ENCODE data around the gene EBPL.

- TF ChIP-seq, protein P1, sequence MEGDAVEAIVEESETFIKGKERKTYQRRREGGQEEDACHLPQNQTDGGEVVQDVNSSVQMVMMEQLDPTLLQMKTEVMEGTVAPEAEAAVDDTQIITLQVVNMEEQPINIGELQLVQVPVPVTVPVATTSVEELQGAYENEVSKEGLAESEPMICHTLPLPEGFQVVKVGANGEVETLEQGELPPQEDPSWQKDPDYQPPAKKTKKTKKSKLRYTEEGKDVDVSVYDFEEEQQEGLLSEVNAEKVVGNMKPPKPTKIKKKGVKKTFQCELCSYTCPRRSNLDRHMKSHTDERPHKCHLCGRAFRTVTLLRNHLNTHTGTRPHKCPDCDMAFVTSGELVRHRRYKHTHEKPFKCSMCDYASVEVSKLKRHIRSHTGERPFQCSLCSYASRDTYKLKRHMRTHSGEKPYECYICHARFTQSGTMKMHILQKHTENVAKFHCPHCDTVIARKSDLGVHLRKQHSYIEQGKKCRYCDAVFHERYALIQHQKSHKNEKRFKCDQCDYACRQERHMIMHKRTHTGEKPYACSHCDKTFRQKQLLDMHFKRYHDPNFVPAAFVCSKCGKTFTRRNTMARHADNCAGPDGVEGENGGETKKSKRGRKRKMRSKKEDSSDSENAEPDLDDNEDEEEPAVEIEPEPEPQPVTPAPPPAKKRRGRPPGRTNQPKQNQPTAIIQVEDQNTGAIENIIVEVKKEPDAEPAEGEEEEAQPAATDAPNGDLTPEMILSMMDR (IDR thresholded peaks at IDR 0.05), result no peak
- TF ChIP-seq, protein P2, sequence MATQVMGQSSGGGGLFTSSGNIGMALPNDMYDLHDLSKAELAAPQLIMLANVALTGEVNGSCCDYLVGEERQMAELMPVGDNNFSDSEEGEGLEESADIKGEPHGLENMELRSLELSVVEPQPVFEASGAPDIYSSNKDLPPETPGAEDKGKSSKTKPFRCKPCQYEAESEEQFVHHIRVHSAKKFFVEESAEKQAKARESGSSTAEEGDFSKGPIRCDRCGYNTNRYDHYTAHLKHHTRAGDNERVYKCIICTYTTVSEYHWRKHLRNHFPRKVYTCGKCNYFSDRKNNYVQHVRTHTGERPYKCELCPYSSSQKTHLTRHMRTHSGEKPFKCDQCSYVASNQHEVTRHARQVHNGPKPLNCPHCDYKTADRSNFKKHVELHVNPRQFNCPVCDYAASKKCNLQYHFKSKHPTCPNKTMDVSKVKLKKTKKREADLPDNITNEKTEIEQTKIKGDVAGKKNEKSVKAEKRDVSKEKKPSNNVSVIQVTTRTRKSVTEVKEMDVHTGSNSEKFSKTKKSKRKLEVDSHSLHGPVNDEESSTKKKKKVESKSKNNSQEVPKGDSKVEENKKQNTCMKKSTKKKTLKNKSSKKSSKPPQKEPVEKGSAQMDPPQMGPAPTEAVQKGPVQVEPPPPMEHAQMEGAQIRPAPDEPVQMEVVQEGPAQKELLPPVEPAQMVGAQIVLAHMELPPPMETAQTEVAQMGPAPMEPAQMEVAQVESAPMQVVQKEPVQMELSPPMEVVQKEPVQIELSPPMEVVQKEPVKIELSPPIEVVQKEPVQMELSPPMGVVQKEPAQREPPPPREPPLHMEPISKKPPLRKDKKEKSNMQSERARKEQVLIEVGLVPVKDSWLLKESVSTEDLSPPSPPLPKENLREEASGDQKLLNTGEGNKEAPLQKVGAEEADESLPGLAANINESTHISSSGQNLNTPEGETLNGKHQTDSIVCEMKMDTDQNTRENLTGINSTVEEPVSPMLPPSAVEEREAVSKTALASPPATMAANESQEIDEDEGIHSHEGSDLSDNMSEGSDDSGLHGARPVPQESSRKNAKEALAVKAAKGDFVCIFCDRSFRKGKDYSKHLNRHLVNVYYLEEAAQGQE (IDR thresholded peaks at IDR 0.05; ENCODE audit: insufficient read depth in 1 of 2, low read depth in 2 of 2, low read length in 1 of 2), result no peak
- no peak for TF ChIP-seq POLR2AphosphoS5 (IDR thresholded peaks at IDR 0.05; ENCODE audit: low read depth, low read length)
Measured at GRCh38 chr13:49638744-49639072, 52.6 kb downstream of the EBPL start.
